WI38 (cell line): ENCODE measurements around the gene MEGF6.

Experiments used
- H3K4me3 ChIP-seq: 2 replicates; pipeline ENCODE4 v1.5.1; 2011; ENCODE audit warnings: low read depth, mild to moderate bottlenecking, control low read depth, low read length
- CTCF ChIP-seq: IDR thresholded peaks from 2 replicates; pipeline ENCODE4 v1.5.1; 2012; ENCODE audit warnings: low read depth, mild to moderate bottlenecking, control low read depth, low read length

Gene MEGF6

GRCh38 chr1:3548156-3548893 is 63.0 kb downstream of the MEGF6 start:
- TF ChIP-seq CTCF: no peak
- H3K4me3 ChIP-seq: no peak overlapping the region

DNA sequence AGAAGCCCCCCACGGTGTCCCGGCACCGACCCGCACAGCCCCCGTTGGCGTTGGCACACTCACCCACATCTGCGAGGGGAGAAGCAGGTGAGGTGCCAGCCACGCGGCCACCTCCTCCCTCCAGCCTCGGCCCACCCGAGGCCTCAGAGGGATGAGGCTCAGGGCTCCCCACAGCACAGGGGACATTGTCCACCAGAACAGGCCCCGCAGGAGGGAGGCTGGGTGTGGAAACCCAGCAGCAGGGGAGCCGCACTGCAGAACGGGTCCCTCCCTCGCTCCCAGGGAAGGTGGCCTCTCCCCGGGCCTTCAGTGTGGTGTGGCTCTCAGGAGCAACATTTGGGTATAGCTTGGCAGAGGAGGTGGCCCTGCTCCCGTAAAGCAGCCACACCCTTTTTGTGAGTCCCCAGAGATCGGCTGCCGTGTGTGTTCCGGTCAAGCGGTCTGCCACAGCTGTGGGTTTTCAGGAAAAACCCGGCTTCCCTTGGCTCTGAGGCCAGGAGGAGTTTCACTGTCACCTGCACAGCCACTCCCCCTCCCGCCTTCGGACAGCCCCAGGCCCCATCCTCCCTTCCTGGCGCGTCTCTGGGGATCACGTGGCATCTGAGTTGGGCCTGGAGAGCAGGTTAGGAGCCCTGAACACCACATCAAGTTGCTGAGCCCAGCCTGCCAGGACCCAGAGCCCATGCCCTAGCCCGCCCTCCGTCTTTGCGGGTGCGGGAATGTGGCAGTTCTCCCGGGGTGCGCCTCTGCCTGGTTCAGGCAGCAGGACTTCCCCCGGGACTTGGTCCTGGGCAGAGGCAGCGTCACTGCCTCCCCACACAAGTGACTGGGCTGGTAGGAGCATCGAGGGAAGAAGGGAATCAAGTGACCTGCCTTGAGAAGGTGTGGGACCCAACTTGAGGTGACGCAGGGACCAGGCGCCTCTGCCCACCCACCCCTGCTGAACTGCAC is 64.0 kb downstream of the MEGF6 start:
- TF ChIP-seq CTCF: no peak
- no peak overlapping the region for H3K4me3 ChIP-seq

- no peak for TF ChIP-seq CTCF
Measured at GRCh38 chr1:3546048-3546384, 65.3 kb downstream of the MEGF6 start.

DNA sequence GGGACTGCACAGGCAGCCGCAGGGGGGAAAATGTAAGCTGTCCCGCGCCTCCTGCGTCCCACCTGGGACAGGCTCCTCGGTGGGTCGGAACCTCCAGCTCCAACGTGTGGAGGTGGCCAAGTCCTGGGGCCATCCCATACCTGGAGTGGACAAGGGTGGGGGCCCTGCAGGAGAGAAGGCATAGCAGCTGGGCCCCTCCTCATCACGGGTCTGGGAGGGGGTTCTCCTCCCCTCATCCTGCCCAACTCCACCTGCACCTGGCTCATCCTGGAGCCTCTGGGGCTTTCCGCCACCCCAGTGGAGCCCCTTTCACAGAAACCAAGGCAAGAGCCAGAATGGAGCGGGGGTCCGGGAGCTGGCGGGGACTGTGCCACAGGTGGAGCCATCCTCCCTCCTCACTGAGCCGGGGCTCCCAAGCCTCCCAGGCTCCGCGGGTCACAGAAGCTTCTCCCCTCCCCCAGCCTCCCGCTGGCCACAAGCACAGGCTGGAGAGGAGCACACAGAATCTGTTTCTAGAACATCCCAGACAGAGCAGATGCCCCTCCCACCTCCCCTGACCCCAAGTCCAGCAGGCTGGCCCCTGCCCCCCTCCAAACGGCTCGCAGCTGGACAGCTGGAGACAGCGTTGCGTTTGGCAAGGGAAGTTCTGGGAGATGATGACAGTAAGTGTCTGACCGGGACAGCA is 65.8 kb downstream of the MEGF6 start:
- no peak for TF ChIP-seq CTCF
- H3K4me3 ChIP-seq: no peak overlapping the region

More at GRCh38 chr1:3546048-3546384, 65.3 kb downstream of the MEGF6 start:
- H3K4me3 ChIP-seq: no peak overlapping the region

DNA sequence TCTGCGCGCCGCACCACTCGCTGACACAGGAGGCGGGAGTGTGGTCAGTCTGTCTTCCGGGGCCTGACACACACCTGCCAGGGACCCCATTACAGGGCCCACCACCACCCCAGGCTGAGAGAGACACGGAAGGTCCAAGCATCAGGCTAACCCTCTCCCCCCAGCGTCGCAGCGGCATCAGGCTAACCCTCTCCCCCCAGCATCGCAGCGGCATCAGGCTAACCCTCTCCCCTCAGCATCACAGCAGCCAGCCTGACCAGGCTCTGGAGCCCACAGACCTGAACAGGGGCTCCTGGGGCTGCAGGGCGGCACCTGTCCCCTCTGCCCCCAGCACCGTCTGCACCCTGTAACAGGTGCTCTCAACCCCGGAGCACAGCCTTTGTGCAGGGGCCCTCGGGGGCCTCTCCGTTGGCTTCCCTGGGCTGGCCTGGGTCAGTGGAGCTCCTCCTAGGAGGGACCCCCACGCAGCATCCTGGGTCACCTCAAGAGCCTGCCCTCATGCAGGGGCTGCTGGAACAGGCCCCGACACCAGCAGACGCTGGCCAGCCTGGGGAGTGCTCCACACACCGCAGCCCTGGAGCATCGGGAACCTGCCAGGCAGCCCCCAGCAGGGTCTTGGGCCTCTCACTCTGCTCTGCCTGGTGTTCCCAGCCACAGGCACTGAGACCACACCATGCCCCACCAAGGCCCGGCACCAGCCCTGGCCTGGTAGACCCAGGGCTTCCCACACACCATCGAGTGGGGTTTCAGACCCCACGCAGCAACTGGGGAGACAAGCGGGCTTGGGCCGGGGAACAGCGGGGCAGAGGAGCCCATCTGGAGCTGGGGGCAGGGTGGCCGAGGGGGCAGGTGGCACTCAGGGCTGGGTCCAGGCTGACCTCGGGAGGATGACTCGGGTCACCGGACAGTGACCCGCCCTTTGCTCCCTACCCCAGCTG is 67.0 kb downstream of the MEGF6 start:
- TF ChIP-seq CTCF: no peak

GRCh38 chr1:3543076-3544039 is 68.0 kb downstream of the MEGF6 start:
- TF ChIP-seq CTCF: no peak
- no peak overlapping the region for H3K4me3 ChIP-seq

More for the DNA sequence above, 67.0 kb downstream of the MEGF6 start:
- H3K4me3 ChIP-seq: no peak overlapping the region
